Mesendoderm (in vitro differentiated cells): ENCODE results near the gene CSK. TPM values are rescaled to one million over a fixed set of nuclear protein-coding genes. Genes with fewer than 3 reads are reported as not detected.
"Not testable (repeated sequence)": the region's sequence is repeated elsewhere in the genome, so short reads cannot be mapped to it uniquely, and the experiment has no call there.

ENCODE experiments used
- DNase-seq: peaks from one replicate; pipeline ENCODE4 v3.0.0; 2013
- H2AK5ac ChIP-seq: 2 replicates; pipeline ENCODE4 v1.6.1; 2013; ENCODE audit warnings: low read length, inconsistent platforms
- H2BK120ac ChIP-seq: 2 replicates; pipeline ENCODE4 v1.6.1; 2013; ENCODE audit warnings: low read depth, mild to moderate bottlenecking, low read length, moderate library complexity, mixed read lengths
- H2BK15ac ChIP-seq: replicated peaks from 2 replicates; pipeline ENCODE4 v1.6.1; 2013; ENCODE audit warnings: low read depth, mild to moderate bottlenecking, moderate library complexity
- H2BK5ac ChIP-seq: 2 replicates; pipeline ENCODE4 v1.6.1; 2013; ENCODE audit warnings: low read length, inconsistent platforms
- H3K18ac ChIP-seq: 2 replicates; pipeline ENCODE4 v1.6.1; 2013; ENCODE audit warnings: mild to moderate bottlenecking, low read length, mixed read lengths
- H3K23ac ChIP-seq: one replicate; pipeline ENCODE4 v1.6.1; 2013; ENCODE audit warnings: low read length
- H3K27ac ChIP-seq: 2 replicates; pipeline ENCODE4 v1.5.1; 2013; ENCODE audit warnings: low read depth, mild to moderate bottlenecking, inconsistent platforms, low read length, moderate library complexity
- H3K27me3 ChIP-seq: 2 replicates; pipeline ENCODE4 v1.6.1; 2013; ENCODE audit warnings: low read length, control low read depth, mild to moderate bottlenecking, inconsistent platforms; ENCODE audit not compliant: insufficient read depth, poor library complexity
- H3K36me3 ChIP-seq: 2 replicates; pipeline ENCODE4 v1.6.1; 2013; ENCODE audit warnings: low read length, inconsistent platforms; ENCODE audit not compliant: control insufficient read depth, insufficient read depth
- H3K4ac ChIP-seq: one replicate; pipeline ENCODE4 v1.6.1; 2013; ENCODE audit warnings: low read depth, mild to moderate bottlenecking, low read length, moderate library complexity
- H3K4me1 ChIP-seq: 2 replicates; pipeline ENCODE4 v1.6.1; 2013; ENCODE audit warnings: low read depth, low read length, inconsistent platforms; ENCODE audit not compliant: control insufficient read depth
- H3K4me2 ChIP-seq: 2 replicates; pipeline ENCODE4 v1.6.1; 2013; ENCODE audit warnings: low read length
- H3K4me3 ChIP-seq: 2 replicates; pipeline ENCODE4 v1.5.1; 2013; ENCODE audit warnings: mild to moderate bottlenecking, low read length
- H3K56ac ChIP-seq: one replicate; pipeline ENCODE4 v1.6.1; 2013; ENCODE audit warnings: low read length
- H3K79me1 ChIP-seq: 2 replicates; pipeline ENCODE4 v1.6.1; 2013; ENCODE audit warnings: low read length, inconsistent platforms
- H3K79me2 ChIP-seq: 2 replicates; pipeline ENCODE4 v1.6.1; 2013; ENCODE audit warnings: mild to moderate bottlenecking, low read length; ENCODE audit not compliant: control insufficient read depth, insufficient read depth
- H3K9ac ChIP-seq: 2 replicates; pipeline ENCODE4 v1.6.1; 2013; ENCODE audit warnings: low read length, inconsistent platforms
- H4K5ac ChIP-seq: one replicate; pipeline ENCODE4 v1.6.1; 2013; ENCODE audit warnings: low read length
- H4K8ac ChIP-seq: one replicate; pipeline ENCODE4 v1.6.1; 2013; ENCODE audit warnings: low read depth, mild to moderate bottlenecking, control low read depth, low read length, moderate library complexity
- WGBS: extraction: QIAGEN DNeasy Blood & Tissue Kit; methylation state at CpG from one replicate; pipeline ENCODE4 v1.1.7; 2013; ENCODE audit warnings: low lambda C conversion rate, missing lambda C conversion rate; ENCODE audit not compliant: insufficient coverage; ENCODE audit errors: extremely low coverage; 5-methylcytosine and 5-hydroxymethylcytosine counted together
- polyA plus RNA-seq, 2 experiments: library from polyadenylated mRNA; stranded (reverse); fragments of 200-250 nt; gene quantifications; one replicate each; pipeline ENCODE4 v1.2.3, GENCODE V29; 2013

CSK gene
- polyA plus RNA-seq (2013, experiment 1 of 2), result 26.0 TPM
- polyA plus RNA-seq (2013, experiment 2 of 2), result 26.9 TPM

- peak within 1 kb of the TSS; percentile 95 for H3K56ac ChIP-seq
- peak within 1 kb of the TSS; percentile 83 for H4K8ac ChIP-seq
- WGBS, result no CpG with 5 or more reads among the region's 74 CpGs
- peak within 1 kb of the TSS; percentile 89 for H3K4me3 ChIP-seq
- H3K4me1 ChIP-seq, result peaks cover 17% of the 10 kb centered on the region
- no peaks in the 10 kb centered on the region for H3K36me3 ChIP-seq
- no peak within 1 kb of the TSS for H4K5ac ChIP-seq
- H2BK120ac ChIP-seq, result peak within 1 kb of the TSS; percentile 52
- H3K27ac ChIP-seq, result peak within 1 kb of the TSS; percentile 85
- DNase-seq, result peak; percentile 69
- H2AK5ac ChIP-seq, result no peak within 1 kb of the TSS
- no peak within 1 kb of the TSS for H2BK5ac ChIP-seq
- H3K4ac ChIP-seq, result peak within 1 kb of the TSS; percentile 94
- H3K4me2 ChIP-seq, result peak within 1 kb of the TSS; percentile 98
- H3K79me1 ChIP-seq, result peaks cover 29% of the 10 kb centered on the region
- H3K18ac ChIP-seq, result peak within 1 kb of the TSS; percentile 97
- no peak within 1 kb of the TSS for H3K23ac ChIP-seq
- no peak within 1 kb of the TSS for H2BK15ac ChIP-seq
- H3K9ac ChIP-seq, result peak within 1 kb of the TSS; percentile 75
- peaks cover 28% of the 10 kb centered on the region for H3K79me2 ChIP-seq
- H3K27me3 ChIP-seq, result no peaks in the 10 kb centered on the region
Observed at GRCh38 chr15:74781431-74782258, at the start of gene CSK. TSS of gene CSK (plus strand) at chr15:74782080. CDS start at chr15:74798298, 16,218 bp downstream.

DNA sequence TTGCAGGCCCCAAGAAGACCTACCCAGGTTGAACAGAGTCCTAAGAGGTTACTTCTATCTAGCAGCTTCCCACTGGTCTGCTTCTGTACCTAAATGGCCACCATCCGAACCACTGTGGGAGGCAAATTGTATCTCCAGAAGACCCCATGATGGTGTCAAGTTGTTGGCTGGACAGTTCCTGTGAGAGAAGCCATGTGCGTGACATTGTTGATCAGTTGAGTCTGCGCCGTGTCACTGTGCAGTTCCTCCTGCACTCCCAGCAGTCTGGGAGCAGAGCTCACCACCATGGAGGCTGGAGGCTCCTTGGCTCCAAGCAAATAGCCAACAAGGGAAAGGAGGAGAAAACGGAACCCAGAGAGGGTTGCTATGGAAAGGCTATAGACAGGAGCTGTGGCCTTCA lies 49.0 kb upstream of the CSK start:
- no peak overlapping the region for H3K4me3 ChIP-seq
- no peak overlapping the region for H3K4me2 ChIP-seq
- WGBS, result no CpG with 5 or more reads among the region's 5 CpGs
- H3K27me3 ChIP-seq, result no peaks in the 10 kb centered on the region
- H3K9ac ChIP-seq, result no peak overlapping the region
- H3K36me3 ChIP-seq, result no peaks in the 10 kb centered on the region
- H2AK5ac ChIP-seq, result no peak overlapping the region
- no peak overlapping the region for H3K27ac ChIP-seq
- no peak overlapping the region for H4K5ac ChIP-seq
- no peak for DNase-seq
- no peak overlapping the region for H3K23ac ChIP-seq
- H3K79me1 ChIP-seq, result no peaks in the 10 kb centered on the region
- no peak overlapping the region for H2BK15ac ChIP-seq
- no peak overlapping the region for H2BK120ac ChIP-seq
- no peak overlapping the region for H3K56ac ChIP-seq
- no peak overlapping the region for H4K8ac ChIP-seq
- H3K79me2 ChIP-seq, result no peaks in the 10 kb centered on the region
- H3K18ac ChIP-seq, result no peak overlapping the region
- H2BK5ac ChIP-seq, result no peak overlapping the region
- no peak overlapping the region for H3K4ac ChIP-seq
- H3K4me1 ChIP-seq, result no peaks in the 10 kb centered on the region

GRCh38 chr15:74733269-74733668 lies 48.6 kb upstream of the CSK start:
- no peak overlapping the region for H4K5ac ChIP-seq
- no peak overlapping the region for H3K56ac ChIP-seq
- H3K4me2 ChIP-seq, result no peak overlapping the region
- H3K23ac ChIP-seq, result no peak overlapping the region
- H3K27ac ChIP-seq, result no peak overlapping the region
- no peak overlapping the region for H3K9ac ChIP-seq
- no peak overlapping the region for H2BK120ac ChIP-seq
- no peak overlapping the region for H3K4me3 ChIP-seq
- no peaks in the 10 kb centered on the region for H3K4me1 ChIP-seq
- no CpG with 5 or more reads among the region's 3 CpGs for WGBS
- no peak overlapping the region for H3K18ac ChIP-seq
- no peak overlapping the region for H2BK15ac ChIP-seq
- H3K79me2 ChIP-seq, result no peaks in the 10 kb centered on the region
- no peaks in the 10 kb centered on the region for H3K27me3 ChIP-seq
- H2AK5ac ChIP-seq, result no peak overlapping the region
- no peak overlapping the region for H4K8ac ChIP-seq
- no peak overlapping the region for H3K4ac ChIP-seq
- no peak for DNase-seq
- no peaks in the 10 kb centered on the region for H3K79me1 ChIP-seq
- H2BK5ac ChIP-seq, result no peak overlapping the region
- no peaks in the 10 kb centered on the region for H3K36me3 ChIP-seq

GRCh38 chr15:74735305-74735704 lies 46.6 kb upstream of the CSK start:
- no peaks in the 10 kb centered on the region for H3K36me3 ChIP-seq
- no peak overlapping the region for H3K27ac ChIP-seq
- H3K4me2 ChIP-seq, result no peak overlapping the region
- no peak overlapping the region for H3K23ac ChIP-seq
- H2BK5ac ChIP-seq, result no peak overlapping the region
- no peak overlapping the region for H2BK15ac ChIP-seq
- no peak overlapping the region for H3K4me3 ChIP-seq
- H3K56ac ChIP-seq, result no peak overlapping the region
- no peak overlapping the region for H4K5ac ChIP-seq
- H2BK120ac ChIP-seq, result no peak overlapping the region
- H3K79me2 ChIP-seq, result no peaks in the 10 kb centered on the region
- H3K18ac ChIP-seq, result no peak overlapping the region
- H3K4me1 ChIP-seq, result no peaks in the 10 kb centered on the region
- WGBS, result no CpG with 5 or more reads among the region's 3 CpGs
- no peaks in the 10 kb centered on the region for H3K27me3 ChIP-seq
- no peak overlapping the region for H3K9ac ChIP-seq
- DNase-seq, result no peak
- H4K8ac ChIP-seq, result no peak overlapping the region
- H2AK5ac ChIP-seq, result no peak overlapping the region
- no peaks in the 10 kb centered on the region for H3K79me1 ChIP-seq
- H3K4ac ChIP-seq, result no peak overlapping the region

GRCh38 chr15:74738239-74738638 lies 43.6 kb upstream of the CSK start:
- not testable (repeated sequence) for H3K79me1 ChIP-seq, DNase-seq, H3K36me3 ChIP-seq, H3K79me2 ChIP-seq, H3K18ac ChIP-seq, H3K23ac ChIP-seq, H3K27ac ChIP-seq, H3K9ac ChIP-seq, H3K4me1 ChIP-seq, H2AK5ac ChIP-seq, H2BK15ac ChIP-seq, H3K4me2 ChIP-seq, H2BK5ac ChIP-seq, H3K56ac ChIP-seq, H3K4ac ChIP-seq, H4K5ac ChIP-seq, H3K4me3 ChIP-seq, H2BK120ac ChIP-seq, H4K8ac ChIP-seq, H3K27me3 ChIP-seq
- no CpG with 5 or more reads among the region's 5 CpGs for WGBS
